ENCODE measurements around the gene PHF2.

DNA sequence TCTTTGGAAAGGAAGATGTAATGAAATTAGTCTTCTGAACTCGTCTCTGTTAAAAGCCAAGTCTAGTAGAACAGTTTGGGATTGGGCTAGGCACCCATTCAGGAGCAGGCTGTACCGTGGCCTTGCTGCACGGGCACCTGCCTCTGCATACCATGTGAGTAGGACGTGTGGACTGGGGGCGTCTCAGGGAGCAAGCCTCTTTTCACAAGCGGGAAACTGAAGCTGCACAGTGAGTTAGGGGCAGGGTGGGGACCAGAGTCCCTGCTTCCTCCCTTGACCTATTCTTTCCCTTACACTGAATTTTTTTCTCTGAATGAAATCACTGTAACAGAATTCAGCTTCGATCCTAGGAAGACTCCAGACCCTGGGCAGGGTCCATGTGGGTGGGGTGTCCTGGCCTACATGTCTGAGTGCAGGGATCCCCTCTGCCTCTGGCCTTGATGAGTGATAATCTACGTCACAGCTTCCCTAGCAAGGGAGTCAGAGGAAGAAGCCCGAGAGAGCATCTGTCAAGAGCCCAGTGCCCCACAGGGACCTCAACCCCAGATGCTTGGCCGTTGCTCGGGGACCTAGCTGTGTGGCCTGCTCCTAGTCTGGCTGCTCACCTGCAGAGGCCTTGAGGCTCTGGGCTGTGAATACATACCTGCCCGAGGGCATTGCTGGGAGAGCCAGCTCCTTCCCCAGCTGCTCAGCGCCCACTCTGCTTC, 15.1 kb downstream of the PHF2 start:
- no peak for TF ChIP-seq POLR2AphosphoS5 (IDR thresholded peaks at IDR 0.05; ENCODE audit: low read depth, low read length)
- TF ChIP-seq POLR2A (IDR thresholded peaks at IDR 0.05; ENCODE audit: low read depth, low read length), result no peak
- TF ChIP-seq TAF1 (IDR thresholded peaks at IDR 0.05; ENCODE audit: borderline replicate concordance, low read depth, low read length), result no peak

Measured in GM12892 (cell line).